AG09319 (cell line): ENCODE data around the gene DLGAP4.

Experiments used
- DNase-seq: peaks from one replicate; pipeline ENCODE4 v3.0.0-alpha.2; 2010; ENCODE audit warnings: low read depth; ENCODE audit errors: extremely low read depth
- CTCF ChIP-seq: IDR thresholded peaks from 2 replicates; pipeline ENCODE4 v1.5.1; 2011; ENCODE audit warnings: low read depth, mild to moderate bottlenecking, inconsistent platforms, low read length, moderate library complexity

The DLGAP4 gene

DNA sequence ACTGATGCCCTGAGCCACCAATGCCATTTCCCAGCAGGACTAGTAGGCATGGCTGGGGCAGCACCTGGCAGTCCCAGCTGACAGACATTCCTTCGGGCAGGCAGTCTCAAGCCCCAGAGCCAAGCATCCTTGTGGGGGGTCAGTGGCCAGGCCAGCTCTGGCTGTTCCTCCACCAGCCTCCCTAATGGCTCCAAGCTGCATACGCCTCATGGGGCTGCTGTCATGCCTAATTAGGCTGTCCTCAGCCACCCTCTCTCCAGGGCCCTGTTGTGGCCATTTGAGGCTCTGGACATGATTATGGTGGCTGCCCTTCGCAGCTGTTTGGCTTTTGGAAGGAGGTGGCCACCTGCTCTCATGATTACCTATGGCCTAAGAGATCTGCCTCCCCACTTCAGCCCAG, 79.4 kb downstream of the DLGAP4 start:
- no peak for TF ChIP-seq CTCF
- DNase-seq, result no peak

DNA sequence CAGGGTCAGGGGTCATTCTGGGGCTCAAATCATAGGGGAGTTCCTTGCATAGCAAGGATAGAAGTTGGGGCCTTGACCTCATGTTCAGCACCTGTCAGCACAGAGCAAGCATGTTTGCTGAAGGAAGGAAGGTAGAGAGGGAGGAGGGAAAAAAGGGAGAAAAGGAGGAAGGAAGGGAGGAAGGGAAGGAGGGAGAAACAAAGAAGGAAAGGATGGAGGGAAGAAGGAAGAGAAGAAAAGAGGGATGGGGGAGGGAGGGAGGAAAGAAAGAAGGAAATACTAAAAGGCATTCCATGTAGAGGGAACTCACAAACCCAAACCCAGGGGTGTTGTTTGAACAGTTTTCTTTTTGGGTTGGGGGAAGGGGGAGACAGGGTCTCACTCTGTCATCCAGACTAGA, 80.1 kb downstream of the DLGAP4 start:
- TF ChIP-seq CTCF, result no peak
- no peak for DNase-seq

DNA sequence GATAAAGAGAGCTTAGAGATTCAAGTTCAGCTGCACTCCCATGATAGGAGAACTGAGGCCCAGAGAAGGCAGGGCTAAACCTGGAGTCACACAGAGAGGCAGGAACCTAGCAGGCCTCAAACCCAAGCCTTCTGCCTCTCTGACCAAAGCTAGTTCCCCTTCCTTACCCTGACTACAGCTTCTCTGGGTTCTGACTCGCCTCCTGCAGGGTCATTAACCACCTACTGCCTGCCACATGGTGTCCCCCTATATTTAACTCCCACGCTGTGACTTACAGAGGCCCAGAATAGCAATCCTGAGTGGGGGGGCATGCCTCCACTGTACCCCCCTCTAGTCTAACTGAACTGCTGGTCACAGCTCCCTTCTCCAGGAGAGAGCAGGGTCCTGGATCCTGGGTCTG, 84.1 kb downstream of the DLGAP4 start:
- DNase-seq, result no peak
- TF ChIP-seq CTCF, result no peak

GRCh38 chr20:36390719-36391415, 84.7 kb downstream of the DLGAP4 start:
- DNase-seq, result no peak
- TF ChIP-seq CTCF, result no peak

GRCh38 chr20:36391456-36391855, 85.3 kb downstream of the DLGAP4 start:
- DNase-seq, result no peak

DNA sequence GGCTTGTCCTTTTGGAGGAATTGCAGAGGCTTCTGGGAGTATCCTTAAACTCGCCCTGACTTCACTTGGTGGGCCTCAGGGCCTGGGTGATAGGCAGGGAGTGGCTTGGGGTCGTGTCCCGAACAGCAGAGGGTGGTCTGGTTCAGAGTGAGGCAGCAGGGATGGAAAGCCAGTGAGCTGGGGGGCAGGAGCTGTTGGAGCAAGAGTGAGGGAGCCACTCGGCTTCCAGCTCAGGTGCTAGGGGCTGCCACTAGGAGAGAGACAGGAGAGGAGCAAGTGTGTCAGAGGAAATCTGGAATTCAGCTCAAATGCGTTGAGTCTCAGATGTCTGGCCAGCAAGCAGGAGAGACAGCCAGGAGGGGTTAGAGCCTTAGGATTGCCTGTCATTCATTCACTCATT, 85.8 kb downstream of the DLGAP4 start:
- TF ChIP-seq CTCF, result no peak

More at GRCh38 chr20:36391456-36391855, 85.3 kb downstream of the DLGAP4 start:
- no peak for TF ChIP-seq CTCF

DNA sequence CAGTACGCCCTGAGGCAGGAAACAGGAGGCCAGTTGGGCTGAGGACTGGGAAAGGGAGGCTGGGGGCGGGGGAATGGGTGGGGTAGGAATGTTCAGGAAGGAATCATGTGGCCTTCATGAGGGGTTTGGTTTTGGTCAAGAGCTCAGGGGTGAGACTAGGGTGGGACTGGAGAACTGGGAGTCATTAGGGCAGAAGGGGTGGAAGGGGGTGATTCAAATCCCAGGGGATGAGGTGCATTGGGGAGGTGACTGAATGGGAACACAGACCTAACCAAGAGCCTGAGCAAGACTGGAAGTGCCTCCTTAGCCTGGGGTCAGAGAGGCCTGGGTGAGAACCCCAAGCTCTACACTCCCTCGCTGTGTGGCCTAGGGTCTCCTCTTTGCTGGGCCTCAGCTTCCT, 86.8 kb downstream of the DLGAP4 start:
- DNase-seq, result no peak
- no peak for TF ChIP-seq CTCF

More for the DNA sequence above, 85.8 kb downstream of the DLGAP4 start:
- DNase-seq, result no peak
